ENCODE data around the gene NFAT5.
"Not testable (repeated sequence)": the region's sequence is repeated elsewhere in the genome, so short reads cannot be mapped to it uniquely, and the experiment has no call there.

Gene NFAT5

GRCh38 chr16:69711115-69711740 is 145.5 kb downstream of the NFAT5 start:
- H3K27me3 Mint-ChIP-seq (ENCODE audit: low read depth) = no peaks in the 10 kb centered on the region
- H3K4me1 Mint-ChIP-seq (ENCODE audit: low read depth) = peaks cover 6% of the 10 kb centered on the region
- H3K36me3 Mint-ChIP-seq (ENCODE audit: low read depth) = peaks cover 17% of the 10 kb centered on the region
- H3K9me3 Mint-ChIP-seq = no peaks in the 10 kb centered on the region
- H3K4me3 Mint-ChIP-seq = no peak overlapping the region
- no peak overlapping the region for H3K27ac Mint-ChIP-seq

- no peak overlapping the region for H3K27ac Mint-ChIP-seq
- no peaks in the 10 kb centered on the region for H3K27me3 Mint-ChIP-seq (ENCODE audit: low read depth)
- peaks cover 15% of the 10 kb centered on the region for H3K36me3 Mint-ChIP-seq (ENCODE audit: low read depth)
- H3K4me3 Mint-ChIP-seq = no peak overlapping the region
- peaks cover 6% of the 10 kb centered on the region for H3K4me1 Mint-ChIP-seq (ENCODE audit: low read depth)
- H3K9me3 Mint-ChIP-seq = no peaks in the 10 kb centered on the region
Observed at GRCh38 chr16:69712277-69712676, 146.5 kb downstream of the NFAT5 start.

GRCh38 chr16:69712914-69713581 is 147.3 kb downstream of the NFAT5 start:
- H3K27me3 Mint-ChIP-seq (ENCODE audit: low read depth) = no peaks in the 10 kb centered on the region
- no peak overlapping the region for H3K27ac Mint-ChIP-seq
- H3K4me3 Mint-ChIP-seq = no peak overlapping the region
- H3K9me3 Mint-ChIP-seq = no peaks in the 10 kb centered on the region
- peaks cover 15% of the 10 kb centered on the region for H3K36me3 Mint-ChIP-seq (ENCODE audit: low read depth)
- H3K4me1 Mint-ChIP-seq (ENCODE audit: low read depth) = peaks cover 4% of the 10 kb centered on the region

- H3K9me3 Mint-ChIP-seq = no peaks in the 10 kb centered on the region
- peaks cover 5% of the 10 kb centered on the region for H3K4me1 Mint-ChIP-seq (ENCODE audit: low read depth)
- no peak overlapping the region for H3K27ac Mint-ChIP-seq
- peaks cover 9% of the 10 kb centered on the region for H3K36me3 Mint-ChIP-seq (ENCODE audit: low read depth)
- no peak overlapping the region for H3K4me3 Mint-ChIP-seq
- no peaks in the 10 kb centered on the region for H3K27me3 Mint-ChIP-seq (ENCODE audit: low read depth)
Observed at GRCh38 chr16:69717066-69717465, 151.3 kb downstream of the NFAT5 start.

GRCh38 chr16:69718111-69718764 is 152.5 kb downstream of the NFAT5 start:
- Mint-ChIP-seq H3K4me3 (no peak overlapping the region), H3K27ac (no peak overlapping the region), H3K4me1 (ENCODE audit: low read depth) (peaks cover 11% of the 10 kb centered on the region), H3K27me3 (ENCODE audit: low read depth) (no peaks in the 10 kb centered on the region), H3K36me3 (ENCODE audit: low read depth) (peaks cover 8% of the 10 kb centered on the region), H3K9me3 (no peaks in the 10 kb centered on the region)

- Mint-ChIP-seq H3K4me3 (no peak overlapping the region), H3K4me1 (ENCODE audit: low read depth) (peaks cover 22% of the 10 kb centered on the region), H3K36me3 (ENCODE audit: low read depth) (peaks cover 2% of the 10 kb centered on the region), H3K27ac (no peak overlapping the region), H3K9me3 (no peaks in the 10 kb centered on the region), H3K27me3 (ENCODE audit: low read depth) (no peaks in the 10 kb centered on the region)
Observed at GRCh38 chr16:69720822-69721430, 155.2 kb downstream of the NFAT5 start.

- Mint-ChIP-seq H3K4me3 (no peak overlapping the region), H3K9me3 (no peaks in the 10 kb centered on the region)
Observed at GRCh38 chr16:69721441-69721957, 155.7 kb downstream of the NFAT5 start.

GRCh38 chr16:69724414-69724873 is 158.7 kb downstream of the NFAT5 start:
- Mint-ChIP-seq H3K27ac (peak overlapping the region; percentile 47), H3K27me3 (ENCODE audit: low read depth) (no peaks in the 10 kb centered on the region), H3K4me3 (no peak overlapping the region), H3K36me3 (ENCODE audit: low read depth) (no peaks in the 10 kb centered on the region), H3K4me1 (ENCODE audit: low read depth) (peaks cover 44% of the 10 kb centered on the region), H3K9me3 (no peaks in the 10 kb centered on the region)

More at GRCh38 chr16:69721441-69721957, 155.7 kb downstream of the NFAT5 start:
- Mint-ChIP-seq H3K36me3 (ENCODE audit: low read depth) (peaks cover 2% of the 10 kb centered on the region), H3K27ac (no peak overlapping the region), H3K4me1 (ENCODE audit: low read depth) (peaks cover 26% of the 10 kb centered on the region), H3K27me3 (ENCODE audit: low read depth) (no peaks in the 10 kb centered on the region)

GRCh38 chr16:69724981-69725479 is 159.3 kb downstream of the NFAT5 start:
- peak overlapping the region; percentile 96 for H3K4me3 Mint-ChIP-seq
- peaks cover 48% of the 10 kb centered on the region for H3K4me1 Mint-ChIP-seq (ENCODE audit: low read depth)
- H3K27ac Mint-ChIP-seq = peak overlapping the region; percentile 47
- H3K27me3 Mint-ChIP-seq (ENCODE audit: low read depth) = no peaks in the 10 kb centered on the region
- no peaks in the 10 kb centered on the region for H3K9me3 Mint-ChIP-seq
- H3K36me3 Mint-ChIP-seq (ENCODE audit: low read depth) = no peaks in the 10 kb centered on the region

GRCh38 chr16:69725480-69726312 is 159.9 kb downstream of the NFAT5 start:
- Mint-ChIP-seq H3K36me3 (ENCODE audit: low read depth) (no peaks in the 10 kb centered on the region), H3K4me3 (peak overlapping the region; percentile 96), H3K9me3 (no peaks in the 10 kb centered on the region), H3K4me1 (ENCODE audit: low read depth) (peaks cover 51% of the 10 kb centered on the region), H3K27ac (peak overlapping the region; percentile 92), H3K27me3 (ENCODE audit: low read depth) (no peaks in the 10 kb centered on the region)

- H3K36me3 Mint-ChIP-seq (ENCODE audit: low read depth) = no peaks in the 10 kb centered on the region
- H3K27me3 Mint-ChIP-seq (ENCODE audit: low read depth) = no peaks in the 10 kb centered on the region
- H3K4me3 Mint-ChIP-seq = peak within 1 kb of the TSS; percentile 96
- no peaks in the 10 kb centered on the region for H3K9me3 Mint-ChIP-seq
- H3K27ac Mint-ChIP-seq = peak within 1 kb of the TSS; percentile 92
- peaks cover 48% of the 10 kb centered on the region for H3K4me1 Mint-ChIP-seq (ENCODE audit: low read depth)
Observed at GRCh38 chr16:69726313-69727060, 160.7 kb downstream of the NFAT5 start, which contains the start of gene NQO1. NQO1 (minus strand) TSS chr16:69726560; CDS start chr16:69726439, 121 bp downstream.

GRCh38 chr16:69727916-69728270 is 162.1 kb downstream of the NFAT5 start:
- Mint-ChIP-seq H3K4me1 (ENCODE audit: low read depth) (peaks cover 44% of the 10 kb centered on the region), H3K9me3 (no peaks in the 10 kb centered on the region), H3K27ac (peak overlapping the region; percentile 79), H3K4me3 (peak overlapping the region; percentile 21), H3K27me3 (ENCODE audit: low read depth) (no peaks in the 10 kb centered on the region), H3K36me3 (ENCODE audit: low read depth) (peaks cover 1% of the 10 kb centered on the region)

GRCh38 chr16:69729030-69729429 is 163.3 kb downstream of the NFAT5 start:
- not testable (repeated sequence) for H3K9me3 Mint-ChIP-seq; H3K4me3 Mint-ChIP-seq; H3K36me3 Mint-ChIP-seq (ENCODE audit: low read depth); H3K27me3 Mint-ChIP-seq (ENCODE audit: low read depth)
- Mint-ChIP-seq H3K27ac (peak overlapping the region; percentile 36), H3K4me1 (ENCODE audit: low read depth) (peaks cover 37% of the 10 kb centered on the region)
